UCSD-AML1 (cell line): Measurements from ENCODE around the gene MYLK3.
"Not testable (repeated sequence)": the region's sequence is repeated elsewhere in the genome, so short reads cannot be mapped to it uniquely, and the experiment has no call there.

Experiments used
- DNase-seq: peaks from one replicate; lab custom pipeline; 2025; ENCODE audit not compliant: unreplicated experiment; lab: John Stamatoyannopoulos, UW

MYLK3 gene

GRCh38 chr16:46690281-46691178, 57.6 kb downstream of the MYLK3 start:
- DNase-seq: no peak

DNA sequence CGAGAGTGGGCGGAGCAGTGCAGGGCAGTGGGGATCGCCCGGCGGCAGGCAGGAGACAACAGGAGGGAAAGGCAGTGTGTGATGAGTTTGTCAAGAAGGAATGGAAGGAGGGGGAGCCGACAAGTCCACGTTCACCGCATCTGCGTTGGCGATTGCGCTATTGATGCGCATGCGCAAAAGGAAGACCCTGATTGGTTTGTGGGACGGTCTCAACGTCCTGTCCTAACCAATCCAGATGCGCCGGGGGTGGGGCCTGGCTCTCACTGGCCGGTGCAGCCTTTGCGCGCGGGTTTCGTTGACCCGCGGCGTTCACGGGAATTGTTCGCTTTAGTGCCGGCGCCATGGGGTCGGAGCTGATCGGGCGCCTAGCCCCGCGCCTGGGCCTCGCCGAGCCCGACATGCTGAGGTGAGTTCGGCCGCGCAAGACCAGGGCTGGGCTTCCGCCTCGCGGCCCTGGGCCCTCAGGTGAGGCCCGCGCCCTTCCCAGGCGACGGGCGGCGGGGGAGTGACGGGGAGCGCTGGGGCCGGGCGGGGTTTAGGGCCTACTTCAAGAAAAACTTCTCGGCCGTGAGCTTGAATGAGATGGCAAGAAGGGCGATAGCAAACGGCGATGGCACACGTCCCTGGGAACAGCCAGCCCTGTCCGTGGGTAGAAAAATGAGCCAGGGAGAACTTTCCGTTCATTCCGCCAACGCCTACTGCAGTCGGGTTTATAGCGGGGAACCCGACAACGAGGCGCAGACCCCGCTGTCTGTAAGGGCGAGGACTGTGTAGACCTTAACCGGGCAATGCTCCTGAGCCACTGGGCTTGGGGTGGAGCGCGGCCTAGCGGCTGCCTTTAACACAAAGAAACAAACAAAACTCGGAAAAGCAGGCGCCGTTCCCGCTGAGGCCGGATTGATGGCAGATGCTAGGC, 58.5 kb downstream of the MYLK3 start, which contains the start of gene ORC6:
Gene ORC6, plus strand, starts transcription at position 295 of the 916 bp plus-strand sequence. Its CDS starts 47 bp downstream, at position 342.
- peak; percentile 98 for DNase-seq

GRCh38 chr16:46688654-46689364, 59.3 kb downstream of the MYLK3 start, which contains the start of gene VPS35:
Gene VPS35 (minus strand): TSS chr16:46689178. CDS start chr16:46689133, 45 bp downstream.
- peak; percentile 99 for DNase-seq

GRCh38 chr16:46688101-46688653, 60.0 kb downstream of the MYLK3 start:
- DNase-seq: peak; percentile 73

GRCh38 chr16:46687486-46687885, 60.7 kb downstream of the MYLK3 start:
- no peak for DNase-seq

- no peak for DNase-seq
Measured at GRCh38 chr16:46686815-46687473, 61.2 kb downstream of the MYLK3 start.

- not testable (repeated sequence) for DNase-seq
Measured at GRCh38 chr16:46681867-46682266, 66.3 kb downstream of the MYLK3 start.

- DNase-seq: not testable (repeated sequence)
Measured at GRCh38 chr16:46677943-46678342, 70.2 kb downstream of the MYLK3 start.

DNA sequence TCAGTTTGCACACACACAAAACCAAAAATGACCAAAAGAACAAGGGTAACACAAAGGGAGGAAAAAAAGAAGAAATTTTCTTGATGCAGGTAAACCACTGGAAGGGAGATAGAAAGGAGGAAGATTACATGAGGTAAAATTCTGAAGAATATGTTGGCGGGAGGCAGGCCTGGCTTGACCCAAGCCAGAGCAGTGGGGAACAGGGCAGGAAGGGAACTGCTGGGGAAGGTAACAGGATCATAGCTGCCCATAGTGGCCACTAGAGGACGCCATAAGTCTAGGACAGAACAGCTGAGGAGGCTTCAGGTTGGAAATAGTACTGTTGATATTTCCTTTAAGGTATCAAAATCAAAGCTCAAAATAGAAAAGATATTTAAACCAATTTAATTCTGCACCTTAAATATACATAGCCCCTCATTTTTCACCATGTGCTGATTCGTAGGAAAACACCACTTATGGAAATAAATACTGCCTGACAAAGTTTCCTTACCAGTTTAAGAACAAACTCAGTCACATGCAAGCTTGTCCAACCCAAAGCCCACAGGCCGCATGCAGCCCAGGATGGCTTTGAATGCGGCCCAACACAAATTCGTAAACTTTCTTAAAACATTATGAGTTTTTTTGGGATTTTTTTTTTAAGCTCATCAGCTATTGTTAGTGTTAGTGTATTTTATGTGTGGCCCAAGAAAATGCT, 74.7 kb downstream of the MYLK3 start:
- DNase-seq: peak; percentile 27

- DNase-seq: no peak
Measured at GRCh38 chr16:46662123-46662522, 86.0 kb downstream of the MYLK3 start.

DNA sequence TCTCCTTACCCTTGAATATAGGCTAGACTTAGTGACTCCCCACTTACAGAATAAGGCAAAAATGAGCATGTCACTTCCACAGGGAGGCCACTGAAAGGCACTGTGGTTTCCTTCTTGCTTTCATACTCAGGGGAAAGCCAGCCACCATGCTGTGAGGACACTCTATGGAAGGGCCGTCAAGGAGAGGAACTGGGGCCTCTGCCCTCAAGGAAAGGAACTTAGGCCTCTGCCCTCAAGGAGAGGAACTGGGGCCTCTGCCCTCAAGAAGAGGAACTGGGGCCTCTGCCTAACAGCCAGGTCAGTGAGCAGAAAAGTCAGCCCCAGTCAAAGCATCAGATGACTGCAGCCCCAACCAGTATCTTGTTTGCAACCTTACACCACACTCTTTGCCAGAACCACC, 89.2 kb downstream of the MYLK3 start:
- DNase-seq: peak; percentile 82
